Activated CD4-positive, alpha-beta T cell treated with anti-CD3 and anti-CD28 coated beads, Interleukin-2, Interleukin-4, amounts not matched to agents 100 ng/mL and 50 ng/mL, durations not matched to agents 16 hours and 8 hours (primary cell): ENCODE data around the gene MAPRE2.

Source experiments
- DNase-seq: peaks from one replicate; pipeline ENCODE4 v3.0.0-alpha.2; 2020; ENCODE audit warnings: low spot score

MAPRE2 gene

DNA sequence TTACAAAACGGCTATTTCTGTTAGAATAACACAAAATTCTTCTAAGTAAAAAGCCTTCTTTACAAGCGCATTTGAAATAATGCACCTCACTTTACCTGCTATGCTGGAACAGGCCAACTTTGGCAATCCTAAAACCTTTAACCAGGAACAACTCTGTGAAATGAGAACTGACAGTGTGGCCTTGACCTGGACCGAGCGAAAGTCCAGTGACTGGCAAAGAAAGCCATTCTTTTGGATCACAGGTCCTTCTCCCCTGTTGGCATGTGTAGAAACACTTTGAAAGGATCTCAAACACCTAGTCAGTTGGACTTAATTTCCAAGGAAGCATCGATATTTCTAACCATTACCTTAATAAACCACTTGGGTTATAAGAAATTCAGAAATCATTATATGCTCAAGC, 21.2 kb downstream of the MAPRE2 start:
- no peak for DNase-seq

DNA sequence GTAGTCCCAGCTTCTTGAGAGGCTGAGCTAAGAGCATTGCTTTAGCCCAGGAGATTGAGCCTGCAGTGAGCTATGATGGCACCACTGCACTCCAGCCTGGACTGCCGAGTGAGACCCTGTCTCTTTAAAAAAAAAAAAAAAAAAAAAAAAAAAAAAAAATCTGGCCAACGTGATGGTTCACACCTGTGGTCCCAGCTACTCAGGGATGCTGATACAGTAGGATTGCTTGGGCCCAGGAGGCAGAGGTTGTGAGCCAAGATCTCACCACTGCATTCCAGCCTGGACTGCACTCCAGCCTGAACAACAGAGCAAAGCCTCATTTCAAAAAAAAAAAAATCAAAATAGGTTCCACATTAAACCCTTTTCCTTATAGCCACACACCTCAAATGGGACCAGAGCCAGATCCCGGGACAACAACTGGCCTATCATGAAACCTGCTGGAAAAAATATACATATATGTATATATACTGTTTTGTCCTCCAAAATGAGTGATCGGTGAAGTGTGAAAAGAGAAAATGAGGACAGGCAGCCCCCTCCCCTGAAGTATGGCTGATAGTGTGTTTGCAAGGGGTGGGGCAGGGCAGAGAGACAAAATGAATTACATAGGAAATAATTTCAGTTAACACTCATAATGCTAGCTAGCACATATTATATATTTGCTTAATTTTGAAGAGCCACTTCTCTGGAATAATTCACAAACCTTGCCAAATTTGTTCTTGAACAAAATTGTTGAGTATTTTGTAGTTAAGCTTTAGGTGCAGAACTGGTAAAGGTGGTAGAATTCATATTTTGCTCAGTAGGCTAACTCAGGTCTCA, 22.9 kb downstream of the MAPRE2 start:
- DNase-seq, result no peak

DNA sequence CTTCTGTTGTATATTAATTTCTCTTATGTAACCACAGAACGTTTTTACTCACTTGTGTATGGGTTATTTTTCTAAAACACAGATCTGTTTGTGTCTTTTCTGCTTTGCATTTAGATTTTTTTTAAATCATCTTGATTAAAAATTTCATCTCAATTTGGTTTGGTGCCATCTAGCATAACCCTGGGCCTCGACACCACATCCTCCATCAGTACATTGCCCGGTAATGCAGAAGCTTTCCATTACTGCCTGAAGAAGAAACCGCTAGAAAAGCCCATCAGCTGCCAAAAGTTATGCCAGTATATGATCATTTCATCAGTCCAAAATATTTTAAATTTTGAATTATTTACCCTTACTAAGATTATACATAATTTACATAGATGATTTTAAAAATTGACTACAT, 26.2 kb downstream of the MAPRE2 start:
- no peak for DNase-seq

DNA sequence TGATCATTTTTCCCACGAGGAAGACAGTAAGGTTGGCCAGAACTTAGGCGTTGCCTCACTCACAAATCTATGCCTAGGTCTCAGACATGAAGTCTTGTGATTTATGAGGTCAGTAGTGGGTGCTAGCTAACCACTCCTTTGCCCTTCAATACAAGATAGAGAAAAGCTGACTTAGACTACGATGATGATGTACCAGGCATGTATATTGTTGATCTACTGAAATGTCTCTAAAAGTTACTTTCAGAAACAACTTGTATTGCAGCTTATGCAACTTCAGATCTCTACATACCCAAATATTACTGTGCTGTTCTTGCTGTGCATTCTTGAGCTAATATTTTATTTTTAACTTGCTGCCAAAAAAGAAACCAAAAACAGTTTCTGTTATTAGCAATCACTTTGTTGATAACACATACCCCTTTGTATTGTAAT, 30.6 kb downstream of the MAPRE2 start:
- no peak for DNase-seq

- no peak for DNase-seq
These were observed 31.4 kb downstream of the MAPRE2 start for GRCh38 chr18:35072616-35073015.

- DNase-seq, result no peak
These were observed 32.2 kb downstream of the MAPRE2 start for GRCh38 chr18:35073186-35074105.

- DNase-seq, result no peak
These were observed 33.4 kb downstream of the MAPRE2 start for GRCh38 chr18:35074581-35074980.

- DNase-seq, result no peak
These were observed 33.9 kb downstream of the MAPRE2 start for GRCh38 chr18:35075132-35075531.

DNA sequence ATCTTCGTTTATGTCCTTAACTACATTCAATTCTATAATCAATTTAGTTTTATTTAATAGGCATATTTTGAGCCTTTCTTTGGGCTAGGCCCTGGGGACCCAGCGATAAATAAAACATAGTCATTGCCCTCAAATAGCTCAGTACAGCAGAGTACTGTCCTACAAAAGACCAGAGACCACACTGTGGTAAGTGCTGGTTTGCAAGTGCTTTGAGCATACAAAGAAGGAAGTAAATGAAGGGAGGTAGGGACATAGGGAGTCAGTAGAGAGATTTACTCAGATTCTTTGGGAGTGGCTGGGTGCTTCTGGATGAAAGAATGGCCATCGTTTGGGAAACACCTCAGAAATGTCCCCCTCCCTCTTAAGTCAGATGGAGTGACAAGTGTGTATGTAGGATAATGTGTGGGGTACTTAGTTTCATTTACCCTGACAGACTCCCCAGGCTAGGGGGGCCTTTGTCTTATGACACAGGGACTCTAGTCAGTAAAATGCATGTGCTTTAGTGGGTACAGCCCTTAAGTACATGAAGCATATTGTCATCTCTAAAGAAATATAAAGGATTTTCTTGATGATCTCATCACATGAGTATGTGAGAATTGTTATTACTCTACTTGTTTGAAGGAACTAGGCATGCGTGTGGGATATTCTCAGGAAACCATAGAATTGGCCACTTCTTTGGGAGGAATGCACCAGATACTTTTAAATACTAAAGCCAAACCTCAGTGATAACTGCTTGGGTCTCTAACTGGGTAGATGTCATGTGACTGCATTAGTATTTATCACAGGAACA, 35.1 kb downstream of the MAPRE2 start:
- no peak for DNase-seq

GRCh38 chr18:35077937-35078336, 36.7 kb downstream of the MAPRE2 start:
- DNase-seq, result no peak

GRCh38 chr18:35080058-35080457, 38.8 kb downstream of the MAPRE2 start:
- DNase-seq, result no peak

DNA sequence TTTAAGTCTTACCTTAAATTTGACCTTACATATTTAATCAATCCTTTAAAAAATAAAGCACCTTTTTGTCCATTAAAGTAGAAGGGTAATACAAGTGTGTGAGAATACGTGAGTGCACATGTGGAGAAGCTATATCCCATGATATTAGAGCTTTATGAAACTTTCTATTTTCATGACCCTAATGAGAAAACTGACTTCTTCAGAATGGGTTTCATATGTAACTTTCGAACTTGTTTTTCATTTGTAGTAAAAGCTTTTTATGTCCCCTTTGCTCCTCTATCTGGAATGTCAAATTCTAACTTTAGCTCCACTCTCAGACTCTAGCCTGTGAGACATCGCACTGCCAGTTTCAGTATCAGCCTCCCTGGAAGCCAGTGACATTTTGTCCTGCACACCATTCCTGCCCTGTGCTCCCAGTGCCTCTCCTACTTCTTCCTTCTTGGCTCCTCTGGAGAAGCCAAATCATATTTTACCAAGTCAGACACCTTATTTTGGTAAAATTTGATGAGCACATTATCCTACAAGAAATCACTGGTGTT, 42.0 kb downstream of the MAPRE2 start:
- DNase-seq, result no peak

DNA sequence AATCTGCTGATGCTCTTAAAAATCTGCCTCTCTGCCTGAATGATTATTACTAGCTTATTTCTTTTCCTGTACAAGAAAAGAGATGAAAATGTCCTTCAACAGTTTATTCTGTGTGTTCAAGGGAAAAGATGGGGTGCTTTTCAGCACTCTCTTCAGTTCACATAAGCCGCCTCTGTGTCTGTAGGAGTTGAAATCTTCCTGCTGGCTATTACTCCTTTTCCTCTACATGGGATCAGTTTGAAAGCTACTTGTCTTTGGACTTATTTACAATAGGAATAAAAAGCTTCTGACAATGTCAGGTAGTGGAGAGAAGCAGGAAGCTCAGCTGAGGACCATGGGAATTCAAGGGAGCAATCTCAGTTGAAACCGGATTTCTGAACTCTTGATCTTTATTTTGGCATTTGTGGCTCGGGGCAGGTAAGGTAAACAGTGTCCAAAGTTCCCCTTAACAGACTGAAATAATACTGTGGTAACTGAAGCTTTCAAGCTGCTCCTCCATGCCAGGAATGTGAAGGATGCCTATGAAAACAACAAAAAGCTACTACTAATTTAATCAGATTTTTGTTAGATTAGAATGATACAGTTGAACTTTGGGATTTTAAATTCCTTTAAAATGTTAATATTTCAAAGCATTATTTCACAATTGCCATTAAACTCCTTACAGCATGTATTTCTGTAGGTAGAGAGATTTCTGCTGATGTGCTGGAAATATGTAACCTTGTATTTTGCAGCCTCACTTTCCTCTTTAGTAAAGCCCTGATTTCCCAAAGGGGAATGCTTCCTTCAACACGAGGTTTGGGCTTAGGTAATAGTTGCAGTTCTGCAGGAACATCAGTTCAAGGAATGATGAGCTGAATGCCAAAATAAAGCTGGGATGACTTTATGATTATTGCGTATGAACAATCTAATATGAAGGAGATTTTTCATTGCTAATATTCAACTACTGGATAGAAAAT, 43.6 kb downstream of the MAPRE2 start:
- no peak for DNase-seq

DNA sequence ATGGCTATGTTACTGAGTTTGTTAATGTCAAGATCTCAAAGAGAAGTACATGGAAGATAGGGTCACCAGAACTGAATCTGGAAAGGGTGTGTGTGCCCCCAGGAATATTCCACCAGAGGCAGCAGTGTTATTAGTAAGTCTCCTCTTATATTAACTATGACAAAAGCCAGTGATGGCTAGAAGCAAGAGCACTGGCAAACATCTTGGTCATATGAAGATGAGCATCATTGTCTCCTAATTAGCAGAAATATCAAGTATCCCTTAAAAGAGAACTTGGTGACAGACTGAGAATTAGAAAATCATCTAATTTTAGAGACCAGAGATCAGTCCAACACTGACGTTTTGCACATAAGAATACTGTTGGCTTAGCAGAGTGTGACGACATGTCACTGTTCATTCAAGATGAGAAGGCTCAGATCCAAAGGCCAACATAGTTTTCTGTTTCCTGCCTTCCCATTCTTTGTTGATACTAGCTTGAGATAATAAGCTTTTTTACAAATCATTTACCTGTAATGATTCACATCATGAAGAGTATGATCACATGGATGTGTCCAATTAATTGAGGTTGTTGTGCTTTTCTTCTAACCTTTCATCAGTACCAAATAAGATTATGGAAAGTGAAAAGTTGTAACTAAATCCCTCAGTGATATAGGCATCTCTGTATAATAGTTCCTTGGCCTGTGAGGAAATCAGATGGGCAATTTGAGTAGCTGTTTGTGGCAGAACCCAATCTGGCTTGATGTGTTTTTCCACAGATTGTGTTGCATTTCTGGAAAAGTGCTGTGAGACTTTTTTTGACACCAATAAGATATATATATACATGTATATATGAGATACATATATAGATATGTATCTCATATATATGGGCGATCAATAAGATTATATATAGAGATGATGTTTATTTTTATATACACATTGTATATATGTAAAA, 44.5 kb downstream of the MAPRE2 start:
- DNase-seq, result no peak

GRCh38 chr18:35086704-35087103, 45.5 kb downstream of the MAPRE2 start:
- DNase-seq, result no peak

DNA sequence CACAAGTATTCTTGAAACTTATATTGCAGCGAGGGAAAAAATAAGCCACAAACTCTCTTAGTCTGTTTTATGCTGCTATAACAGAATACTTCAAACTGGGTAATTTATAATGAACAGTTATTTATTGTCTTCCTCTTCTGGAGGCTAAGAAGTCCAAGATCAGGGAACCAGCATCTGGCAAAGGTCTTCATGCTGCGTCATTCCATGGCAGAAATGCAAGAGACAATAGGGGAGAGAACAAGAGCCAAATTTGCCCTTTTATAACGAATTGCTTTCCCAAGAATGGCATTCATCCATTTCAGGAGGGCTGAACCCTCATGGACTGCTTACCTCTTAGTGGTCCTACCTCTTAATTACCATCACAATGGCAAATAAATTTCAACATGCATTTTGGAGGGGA, 46.5 kb downstream of the MAPRE2 start:
- no peak for DNase-seq

- no peak for DNase-seq
These were observed 47.7 kb downstream of the MAPRE2 start for GRCh38 chr18:35088921-35089320.

- no peak for DNase-seq
These were observed 48.2 kb downstream of the MAPRE2 start for GRCh38 chr18:35089382-35089781.

GRCh38 chr18:35089891-35090550, 48.8 kb downstream of the MAPRE2 start:
- no peak for DNase-seq
